ENCODE results near the gene LCP2. TPM values are rescaled to one million over a fixed set of nuclear protein-coding genes. Genes with fewer than 3 reads are reported as not detected.

LCP2 gene
- total and polyA plus RNA-seq, 8 donors: 1.9 to 22.0 (median 2.9) TPM

DNA sequence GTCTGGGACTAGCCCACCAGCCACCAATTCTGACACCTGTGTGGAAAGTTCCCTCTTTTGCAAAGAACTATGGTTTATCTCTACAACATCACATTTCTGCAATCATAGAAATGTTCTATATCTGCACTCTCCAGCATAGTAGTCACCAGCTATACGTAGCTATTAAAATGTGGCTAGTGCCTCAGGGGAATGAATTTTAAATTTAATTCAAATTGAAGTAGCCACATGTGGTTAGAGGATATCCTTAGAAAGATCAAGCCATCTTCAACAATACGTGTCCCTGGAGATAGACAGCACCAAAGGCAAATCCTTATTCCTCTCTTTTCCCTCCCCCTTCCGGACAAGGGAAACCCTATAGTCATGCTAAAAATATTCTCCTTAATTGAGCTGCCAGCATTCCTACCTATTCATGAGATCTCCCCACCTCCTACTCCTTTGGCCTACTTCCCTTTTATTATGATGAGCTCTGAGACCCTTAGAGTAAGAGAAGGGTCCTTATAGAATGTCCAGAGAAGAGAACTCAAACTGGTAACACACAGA lies 11.1 kb downstream of the LCP2 start:
- TF ChIP-seq CTCF (IDR thresholded peaks at IDR 0.05): no peak
- no peaks in the 10 kb centered on the region for H3K4me1 ChIP-seq
- intact Hi-C loops (cut with DNase I): no loop called here
- no peak overlapping the region for H3K4me3 ChIP-seq
- no peak for DNase-seq
- H3K9me3 ChIP-seq: no peaks in the 10 kb centered on the region
- no peak for FAIRE-seq
- H3K27ac ChIP-seq: no peak overlapping the region
- 62 to 63% methylated on average over 3 of the region's 3 CpGs for WGBS, 2 donors
- no peak for ATAC-seq
- no peaks in the 10 kb centered on the region for H3K36me3 ChIP-seq
- no peaks in the 10 kb centered on the region for H3K27me3 ChIP-seq

GRCh38 chr5:170285181-170285580 lies 12.4 kb downstream of the LCP2 start:
- Histone ChIP-seq H3K4me3 (no peak overlapping the region), H3K36me3 (no peaks in the 10 kb centered on the region), H3K9me3 (no peaks in the 10 kb centered on the region), H3K4me1 (no peaks in the 10 kb centered on the region), H3K27ac (no peak overlapping the region), H3K27me3 (no peaks in the 10 kb centered on the region)
- TF ChIP-seq CTCF (IDR thresholded peaks at IDR 0.05): no peak
- intact Hi-C loops (cut with DNase I): no loop called here
- ATAC-seq (no peak), FAIRE-seq (no peak), DNase-seq (no peak)

GRCh38 chr5:170284231-170284630 lies 13.3 kb downstream of the LCP2 start:
- H3K4me1 ChIP-seq: no peaks in the 10 kb centered on the region
- no peak overlapping the region for H3K4me3 ChIP-seq
- H3K27ac ChIP-seq: no peak overlapping the region
- no peaks in the 10 kb centered on the region for H3K36me3 ChIP-seq
- WGBS, 2 donors: 53 to 58% methylated on average over 2 of the region's 2 CpGs
- H3K27me3 ChIP-seq: no peaks in the 10 kb centered on the region
- H3K9me3 ChIP-seq: no peaks in the 10 kb centered on the region
- no peak for TF ChIP-seq CTCF (IDR thresholded peaks at IDR 0.05)
- intact Hi-C loops (cut with DNase I): no loop called here
- ATAC-seq (no peak), DNase-seq (no peak), FAIRE-seq (no peak)

DNA sequence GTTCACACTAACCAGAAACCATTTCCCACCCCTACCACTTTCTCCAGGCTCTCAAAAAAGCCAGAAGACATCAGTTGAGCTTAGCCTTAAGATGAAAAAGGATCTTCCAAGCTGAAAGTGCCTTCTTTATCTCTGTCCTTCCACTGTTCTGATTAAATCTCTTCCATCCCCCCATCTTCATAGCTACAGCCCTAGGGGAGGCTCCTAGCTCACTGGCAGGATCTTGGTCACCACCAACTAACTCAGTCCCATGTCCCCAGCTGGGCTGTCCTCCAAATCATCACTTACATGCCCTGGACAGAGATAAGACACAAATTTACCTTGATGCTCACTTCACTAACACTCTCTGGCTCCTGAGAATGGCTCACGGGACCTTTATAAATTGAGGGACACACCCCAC lies 14.3 kb downstream of the LCP2 start:
- Histone ChIP-seq H3K9me3 (no peaks in the 10 kb centered on the region), H3K4me1 (no peaks in the 10 kb centered on the region), H3K36me3 (no peaks in the 10 kb centered on the region), H3K4me3 (no peak overlapping the region), H3K27ac (no peak overlapping the region), H3K27me3 (no peaks in the 10 kb centered on the region)
- DNase-seq (no peak), ATAC-seq (no peak), FAIRE-seq (no peak)
- no peak for TF ChIP-seq CTCF (IDR thresholded peaks at IDR 0.05)
- 83 to 95% methylated on average over 1 of the region's 1 CpG for WGBS, 2 donors
- intact Hi-C loops (cut with DNase I): no loop called here

- no peak for TF ChIP-seq CTCF (IDR thresholded peaks at IDR 0.05)
- 42 to 50% methylated on average over 6 of the region's 6 CpGs for WGBS, 2 donors
- ATAC-seq (no peak), FAIRE-seq (no peak), DNase-seq (no peak)
- H3K4me1 ChIP-seq: no peaks in the 10 kb centered on the region
- intact Hi-C loops (cut with DNase I): no loop called here
- no peak overlapping the region for H3K4me3 ChIP-seq
- no peak overlapping the region for H3K27ac ChIP-seq
- H3K27me3 ChIP-seq: no peaks in the 10 kb centered on the region
- no peaks in the 10 kb centered on the region for H3K36me3 ChIP-seq
- H3K9me3 ChIP-seq: no peaks in the 10 kb centered on the region
These were observed 17.5 kb downstream of the LCP2 start for GRCh38 chr5:170280011-170280493.
